OCI-LY7 (cell line): Measurements from ENCODE around the gene TTC33.

Source experiments
- CTCF ChIP-seq: fragments of 200-600 bp; sonication (generic); conservative IDR thresholded peaks from 2 replicates; pipeline ENCODE4 v1.5.1; 2014; ENCODE audit warnings: mild to moderate bottlenecking, antibody characterized with exemption, low read length, moderate library complexity, mixed read lengths
- EZH2phosphoT487 ChIP-seq: fragments of 200-600 bp; sonication (generic); IDR thresholded peaks from 2 replicates; pipeline ENCODE4 v1.6.1; 2018; ENCODE audit warnings: low read depth, borderline replicate concordance, mild to moderate bottlenecking, mixed run types, antibody characterized with exemption, low read length, moderate library complexity, mixed read lengths

GRCh38 chr5:40735609-40736008, 20.2 kb downstream of the TTC33 start:
- TF ChIP-seq CTCF = no peak
- TF ChIP-seq EZH2phosphoT487 = no peak
